ENCODE data around the gene OR2B2.

OR2B2 gene

DNA sequence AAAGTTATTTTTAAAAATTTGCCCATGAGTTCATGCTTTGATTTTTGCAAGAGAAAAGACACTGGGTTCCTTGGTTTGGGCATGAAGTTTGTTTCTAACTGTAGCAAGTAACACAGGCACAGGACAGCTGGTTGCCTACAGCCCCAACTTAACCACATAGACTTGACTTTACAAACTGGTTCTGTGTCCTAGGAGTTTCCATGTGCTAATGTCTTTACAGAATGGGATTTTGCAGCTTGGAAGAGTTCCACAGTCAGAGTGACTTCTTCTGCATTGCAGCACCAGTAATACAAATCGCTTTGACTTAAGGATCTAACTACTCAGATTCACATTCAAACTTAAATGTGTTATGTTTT lies 44.3 kb downstream of the OR2B2 start:
- Mint-ChIP-seq H3K36me3 (ENCODE audit: low read depth) (peaks cover 15% of the 10 kb centered on the region), H3K4me3 (no peak overlapping the region), H3K9me3 (no peaks in the 10 kb centered on the region), H3K4me1 (ENCODE audit: low read depth) (peaks cover 47% of the 10 kb centered on the region), H3K27me3 (peaks cover 12% of the 10 kb centered on the region), H3K27ac (peak overlapping the region; percentile 81)
- intact Hi-C loops (cut with micrococcal nuclease): no loop called here

GRCh38 chr6:27867051-27867944 lies 44.9 kb downstream of the OR2B2 start:
- Mint-ChIP-seq H3K27ac (peak overlapping the region; percentile 81), H3K4me3 (peak overlapping the region; percentile 72), H3K36me3 (ENCODE audit: low read depth) (peaks cover 11% of the 10 kb centered on the region), H3K4me1 (ENCODE audit: low read depth) (peaks cover 47% of the 10 kb centered on the region), H3K9me3 (no peaks in the 10 kb centered on the region), H3K27me3 (peaks cover 12% of the 10 kb centered on the region)
- intact Hi-C loops (cut with micrococcal nuclease): no loop called here

DNA sequence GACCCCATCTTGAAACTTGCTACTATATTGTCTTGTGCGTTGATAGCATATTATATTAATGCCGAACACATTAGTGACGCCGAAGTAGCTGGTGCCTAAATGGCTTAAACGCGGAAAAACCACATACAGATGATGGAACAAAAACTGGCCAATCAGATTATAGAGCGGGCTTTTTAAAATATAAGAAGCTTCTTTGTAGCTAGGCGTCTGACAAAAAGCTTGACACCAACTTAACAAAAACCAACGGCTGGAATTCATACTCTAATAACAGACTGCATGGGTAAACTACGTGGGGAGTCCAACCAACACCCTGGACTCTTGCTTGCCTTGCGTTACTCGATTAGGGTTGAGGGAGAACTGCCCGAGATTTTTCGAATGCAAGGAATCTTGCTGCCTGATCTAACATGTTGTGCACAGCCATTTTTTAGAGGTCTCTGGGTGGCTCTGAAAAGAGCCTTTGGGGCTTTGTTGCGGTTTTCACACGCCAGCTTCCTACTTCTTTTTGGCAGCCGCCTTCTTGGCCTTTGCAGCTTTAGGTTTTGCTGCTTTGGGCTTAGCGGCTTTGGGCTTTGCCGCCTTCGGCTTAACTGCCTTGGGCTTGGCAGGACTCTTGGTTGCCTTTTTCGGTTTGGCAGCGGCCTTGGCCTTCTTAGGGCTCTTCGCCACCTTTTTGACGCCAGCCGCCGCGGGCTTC lies 45.7 kb downstream of the OR2B2 start:
- Mint-ChIP-seq H3K4me1 (ENCODE audit: low read depth) (peaks cover 53% of the 10 kb centered on the region), H3K36me3 (ENCODE audit: low read depth) (peaks cover 6% of the 10 kb centered on the region), H3K9me3 (no peaks in the 10 kb centered on the region), H3K4me3 (peak overlapping the region; percentile 89), H3K27ac (peak overlapping the region; percentile 98), H3K27me3 (peaks cover 12% of the 10 kb centered on the region)
- intact Hi-C loops (cut with micrococcal nuclease): no loop called here

DNA sequence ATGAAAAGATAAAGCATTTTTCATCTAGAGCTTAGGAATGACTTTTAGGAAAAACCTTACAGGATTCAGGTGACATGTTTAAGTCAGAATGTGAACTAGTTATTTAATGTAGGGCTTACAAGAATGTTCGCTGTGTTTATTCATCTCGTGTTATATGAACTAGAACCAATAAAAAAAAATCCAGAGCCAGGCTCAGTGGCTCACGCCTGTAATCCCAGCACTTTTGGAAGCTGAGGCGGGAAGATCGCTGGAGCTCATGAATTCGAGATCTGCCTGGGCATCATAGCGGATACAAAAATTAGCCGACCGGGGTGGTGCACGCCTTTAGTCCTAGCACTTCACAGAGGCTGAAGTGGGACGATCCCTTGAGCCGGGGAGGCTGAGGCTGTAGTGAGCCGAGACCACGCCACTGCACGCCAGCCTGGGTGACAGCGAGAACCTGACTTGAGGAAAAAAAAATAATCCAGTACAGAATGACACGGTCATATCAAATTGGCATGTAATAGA lies 46.3 kb downstream of the OR2B2 start:
- peaks cover 12% of the 10 kb centered on the region for H3K27me3 Mint-ChIP-seq
- peaks cover 52% of the 10 kb centered on the region for H3K4me1 Mint-ChIP-seq (ENCODE audit: low read depth)

DNA sequence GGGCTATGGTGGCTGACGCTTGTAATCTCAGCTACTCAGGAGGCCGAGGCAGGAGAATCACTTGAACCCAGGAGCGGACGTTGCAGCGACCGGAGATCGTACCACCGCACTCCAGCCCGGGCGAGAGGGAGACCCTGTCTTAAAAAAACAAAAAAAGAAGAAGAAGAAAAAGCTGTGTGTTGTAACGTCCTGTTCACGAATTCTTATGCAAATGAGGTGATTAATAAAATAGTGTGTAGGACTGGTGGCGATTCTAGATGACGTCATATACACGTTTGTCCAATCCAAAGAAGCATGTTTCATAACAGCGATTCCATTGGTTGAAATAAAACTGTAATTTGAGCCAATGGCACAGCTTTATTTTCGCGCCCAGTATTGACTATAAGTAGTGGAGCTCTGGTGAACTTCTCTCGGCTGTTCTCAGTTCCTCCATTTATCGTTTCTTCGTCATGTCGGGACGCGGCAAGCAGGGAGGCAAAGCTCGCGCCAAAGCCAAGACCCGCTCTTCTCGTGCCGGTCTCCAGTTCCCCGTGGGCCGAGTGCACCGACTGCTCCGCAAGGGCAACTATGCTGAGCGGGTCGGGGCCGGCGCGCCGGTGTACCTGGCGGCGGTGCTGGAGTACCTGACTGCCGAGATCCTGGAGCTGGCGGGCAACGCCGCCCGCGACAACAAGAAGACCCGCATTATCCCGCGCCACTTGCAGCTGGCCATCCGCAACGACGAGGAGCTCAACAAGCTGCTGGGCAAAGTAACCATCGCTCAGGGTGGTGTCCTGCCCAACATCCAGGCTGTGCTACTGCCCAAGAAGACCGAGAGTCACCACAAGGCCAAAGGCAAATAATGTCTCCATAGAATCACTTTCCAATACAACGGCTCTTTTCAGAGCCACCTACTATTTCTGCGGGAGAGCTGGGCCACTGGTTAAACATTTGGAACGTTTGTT lies 47.0 kb downstream of the OR2B2 start:
- peaks cover 53% of the 10 kb centered on the region for H3K4me1 Mint-ChIP-seq (ENCODE audit: low read depth)
- no peaks in the 10 kb centered on the region for H3K9me3 Mint-ChIP-seq
- peak overlapping the region; percentile 98 for H3K27ac Mint-ChIP-seq
- H3K36me3 Mint-ChIP-seq (ENCODE audit: low read depth): peaks cover 6% of the 10 kb centered on the region
- intact Hi-C loops (cut with micrococcal nuclease): loop anchor here (1.0 to 2.0 kb wide), 3 partner anchors 8 to 30 kb away; a partner anchor contains a TSS
- peak overlapping the region; percentile 89 for H3K4me3 Mint-ChIP-seq
- H3K27me3 Mint-ChIP-seq: peaks cover 12% of the 10 kb centered on the region

More for the DNA sequence above, 46.3 kb downstream of the OR2B2 start:
- intact Hi-C loops (cut with micrococcal nuclease): loop anchor here (1.0 to 2.0 kb wide), 3 partner anchors 7 to 29 kb away; a partner anchor contains a TSS
- Mint-ChIP-seq H3K4me3 (peak overlapping the region; percentile 89), H3K9me3 (no peaks in the 10 kb centered on the region), H3K36me3 (ENCODE audit: low read depth) (peaks cover 6% of the 10 kb centered on the region), H3K27ac (peak overlapping the region; percentile 98)

DNA sequence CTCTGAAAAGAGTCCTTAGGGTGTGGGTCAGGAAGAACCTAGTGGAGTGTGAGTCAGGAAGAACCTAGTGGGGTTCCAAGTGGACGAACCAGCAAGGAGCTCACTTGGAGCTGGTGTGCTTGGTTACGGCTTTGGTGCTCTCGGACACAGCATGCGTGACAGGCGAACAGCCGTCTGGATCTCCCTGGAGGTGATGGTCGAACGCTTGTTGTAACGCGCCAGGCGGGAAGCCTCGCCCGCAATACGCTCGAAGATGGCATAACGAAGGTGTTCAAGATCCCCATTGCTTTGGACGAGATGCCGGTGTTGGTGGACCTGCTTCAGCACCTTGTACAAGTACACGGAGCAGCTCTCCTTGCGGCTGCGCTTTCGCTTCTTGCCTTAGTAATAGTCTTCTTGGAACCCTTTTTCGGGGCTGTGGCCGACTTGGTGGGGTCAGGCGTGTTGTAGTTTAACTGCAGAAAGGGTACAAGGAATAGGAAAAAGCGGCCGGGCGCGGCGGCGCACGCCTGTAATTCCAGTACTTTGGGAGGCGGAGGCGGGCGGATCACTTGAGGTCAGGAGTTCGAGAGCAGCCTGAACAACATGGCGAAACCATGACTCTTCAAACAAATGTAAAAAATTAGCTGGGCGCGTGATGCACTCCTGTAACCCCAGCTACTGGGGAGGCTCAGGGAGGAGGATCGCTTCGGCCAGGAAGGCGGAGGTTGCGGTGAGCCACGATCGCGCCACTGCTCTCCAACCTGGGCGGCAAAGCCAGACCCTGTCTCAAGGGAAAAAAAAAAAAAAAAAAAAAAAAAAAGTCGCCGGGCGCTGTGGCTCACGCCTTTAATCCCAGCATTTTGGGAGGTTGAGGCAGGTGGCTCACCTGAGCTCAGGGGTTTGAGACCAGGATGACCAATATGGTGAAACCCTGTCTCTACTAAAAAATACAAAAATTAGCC lies 48.0 kb downstream of the OR2B2 start:
- H3K27me3 Mint-ChIP-seq: peaks cover 12% of the 10 kb centered on the region
- peak overlapping the region; percentile 98 for H3K27ac Mint-ChIP-seq
- peaks cover 58% of the 10 kb centered on the region for H3K4me1 Mint-ChIP-seq (ENCODE audit: low read depth)
- peak overlapping the region; percentile 89 for H3K4me3 Mint-ChIP-seq
- intact Hi-C loops (cut with micrococcal nuclease): loop anchor here (2.0 kb wide), 1 partner anchor 31 kb away; no protein-coding TSS in a partner anchor
- H3K9me3 Mint-ChIP-seq: no peaks in the 10 kb centered on the region
- peaks cover 6% of the 10 kb centered on the region for H3K36me3 Mint-ChIP-seq (ENCODE audit: low read depth)

DNA sequence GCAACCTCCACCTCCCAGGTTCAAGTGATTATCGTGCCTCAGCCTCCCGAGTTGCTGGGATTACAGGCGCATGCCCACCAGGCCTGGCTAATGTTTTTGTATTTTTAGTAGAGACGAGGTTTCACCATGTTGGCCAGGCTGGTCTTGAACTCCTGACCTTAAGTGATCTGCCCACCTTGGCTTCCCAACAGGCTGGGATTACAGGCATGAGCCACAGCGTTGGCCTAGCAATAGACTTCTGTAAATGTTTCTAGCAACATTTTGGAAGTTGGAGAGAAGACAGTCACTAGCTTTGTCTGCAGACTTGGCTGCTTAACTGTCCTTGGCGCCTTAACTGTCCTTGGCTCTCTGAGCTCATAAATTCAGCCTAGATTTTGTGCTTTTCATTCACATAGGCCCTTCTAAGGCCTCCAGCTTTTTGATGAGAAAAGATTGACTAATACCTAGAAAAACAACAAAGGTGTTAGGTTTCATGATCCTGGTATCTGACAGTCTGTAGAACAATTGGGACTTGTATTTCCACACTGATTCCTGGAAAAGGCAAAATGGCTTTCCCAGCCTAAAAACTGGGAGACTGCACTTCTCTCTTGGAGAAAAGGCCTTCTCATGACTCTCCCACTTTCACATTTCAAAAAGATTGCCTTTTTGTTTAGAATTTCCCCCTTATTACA lies 49.7 kb downstream of the OR2B2 start:
- no peaks in the 10 kb centered on the region for H3K9me3 Mint-ChIP-seq
- H3K27ac Mint-ChIP-seq: peak overlapping the region; percentile 70
- H3K4me1 Mint-ChIP-seq (ENCODE audit: low read depth): peaks cover 58% of the 10 kb centered on the region
- H3K27me3 Mint-ChIP-seq: peaks cover 9% of the 10 kb centered on the region
- peaks cover 6% of the 10 kb centered on the region for H3K36me3 Mint-ChIP-seq (ENCODE audit: low read depth)
- H3K4me3 Mint-ChIP-seq: no peak overlapping the region
- intact Hi-C loops (cut with micrococcal nuclease): no loop called here

- H3K27ac Mint-ChIP-seq: peak overlapping the region; percentile 70
- intact Hi-C loops (cut with micrococcal nuclease): no loop called here
- H3K27me3 Mint-ChIP-seq: peaks cover 3% of the 10 kb centered on the region
- H3K4me1 Mint-ChIP-seq (ENCODE audit: low read depth): peaks cover 52% of the 10 kb centered on the region
- H3K4me3 Mint-ChIP-seq: no peak overlapping the region
- H3K36me3 Mint-ChIP-seq (ENCODE audit: low read depth): peaks cover 6% of the 10 kb centered on the region
- no peaks in the 10 kb centered on the region for H3K9me3 Mint-ChIP-seq
Measured at GRCh38 chr6:27861861-27862260, 50.3 kb downstream of the OR2B2 start.

GRCh38 chr6:27861276-27861840 lies 50.8 kb downstream of the OR2B2 start:
- Mint-ChIP-seq H3K4me1 (ENCODE audit: low read depth) (peaks cover 47% of the 10 kb centered on the region), H3K9me3 (no peaks in the 10 kb centered on the region), H3K36me3 (ENCODE audit: low read depth) (peaks cover 6% of the 10 kb centered on the region), H3K27ac (peak overlapping the region; percentile 70), H3K27me3 (peaks cover 2% of the 10 kb centered on the region), H3K4me3 (no peak overlapping the region)
- intact Hi-C loops (cut with micrococcal nuclease): no loop called here

Data from dendritic cell treated with granulocyte-macrophage colony-stimulating factor and Interleukin-4, amounts not matched to agents 40 ng/mL and 50 ng/mL, for 4 days (primary cell).